MM.1S (cell line): Measurements from ENCODE around the gene CNOT8.

Experiments
- DNase-seq: peaks from one replicate; pipeline ENCODE4 v3.0.0-alpha.2; 2015
- H2AFZ ChIP-seq: fragments of 300-600 bp; sonication (generic); 2 replicates; pipeline ENCODE4 v1.6.0; 2016; ENCODE audit warnings: antibody characterized with exemption, low read length
- H3F3A ChIP-seq: fragments of 300-600 bp; sonication (generic); 2 replicates; pipeline ENCODE4 v1.6.1; 2016; ENCODE audit warnings: mild to moderate bottlenecking, antibody characterized with exemption, low read length, moderate library complexity, mixed read lengths; ENCODE audit not compliant: insufficient read depth
- H3K27ac ChIP-seq: fragments of 300-600 bp; sonication (generic); 2 replicates; pipeline ENCODE4 v1.5.1; 2016; ENCODE audit warnings: mild to moderate bottlenecking, low read length
- H3K27me3 ChIP-seq: fragments of 300-600 bp; sonication (generic); replicated peaks from 2 replicates; pipeline ENCODE4 v1.6.0; 2016; ENCODE audit warnings: low read length; ENCODE audit not compliant: insufficient read depth
- H3K36me3 ChIP-seq: fragments of 300-600 bp; sonication (generic); replicated peaks from 2 replicates; pipeline ENCODE4 v1.6.1; 2016; ENCODE audit warnings: mild to moderate bottlenecking, low read length, mixed read lengths; ENCODE audit not compliant: insufficient read depth
- H3K4me1 ChIP-seq: fragments of 300-600 bp; sonication (generic); 2 replicates; pipeline ENCODE4 v1.6.1; 2016; ENCODE audit warnings: low read length, mixed read lengths
- H3K4me2 ChIP-seq: fragments of 300-600 bp; sonication (generic); 2 replicates; pipeline ENCODE4 v1.6.0; 2016; ENCODE audit warnings: low read depth, low read length
- H3K4me3 ChIP-seq: fragments of 300-600 bp; sonication (generic); 2 replicates; pipeline ENCODE4 v1.5.1; 2016; ENCODE audit warnings: low read length, mixed read lengths
- H3K79me2 ChIP-seq: fragments of 300-600 bp; sonication (generic); 2 replicates; pipeline ENCODE4 v1.6.1; 2016; ENCODE audit warnings: mixed run types, low read length, mixed read lengths
- H3K9ac ChIP-seq: fragments of 300-600 bp; sonication (generic); 2 replicates; pipeline ENCODE4 v1.6.1; 2016; ENCODE audit warnings: low read length, mixed read lengths
- H3K9me2 ChIP-seq: fragments of 300-600 bp; sonication (generic); replicated peaks from 2 replicates; pipeline ENCODE4 v1.6.1; 2016; ENCODE audit warnings: mild to moderate bottlenecking, low read length, mixed read lengths; ENCODE audit not compliant: insufficient read depth
- H3K9me3 ChIP-seq: fragments of 300-600 bp; sonication (generic); replicated peaks from 2 replicates; pipeline ENCODE4 v1.6.1; 2016; ENCODE audit warnings: mild to moderate bottlenecking, low read length, mixed read lengths; ENCODE audit not compliant: insufficient read depth
- H4K20me1 ChIP-seq: fragments of 300-600 bp; sonication (generic); 2 replicates; pipeline ENCODE4 v1.6.1; 2016; ENCODE audit warnings: mild to moderate bottlenecking, low read length, moderate library complexity, mixed read lengths; ENCODE audit not compliant: insufficient read depth
- CTCF ChIP-seq: fragments of 300-600 bp; sonication (generic); IDR thresholded peaks from 2 replicates; pipeline ENCODE4 v1.5.1; 2016; ENCODE audit warnings: antibody characterized with exemption, low read length, mixed read lengths
- EZH2 ChIP-seq: fragments of 300-600 bp; sonication (generic); optimal IDR thresholded peaks from 2 replicates; pipeline ENCODE3; 2017; ENCODE audit warnings: low read depth, mild to moderate bottlenecking, antibody characterized with exemption, low read length, mixed read lengths
- EZH2phosphoT487 ChIP-seq: fragments of 300-600 bp; sonication (generic); IDR thresholded peaks from 2 replicates; pipeline ENCODE4 v1.6.1; 2018; ENCODE audit warnings: antibody characterized with exemption, low read length

Gene CNOT8

DNA sequence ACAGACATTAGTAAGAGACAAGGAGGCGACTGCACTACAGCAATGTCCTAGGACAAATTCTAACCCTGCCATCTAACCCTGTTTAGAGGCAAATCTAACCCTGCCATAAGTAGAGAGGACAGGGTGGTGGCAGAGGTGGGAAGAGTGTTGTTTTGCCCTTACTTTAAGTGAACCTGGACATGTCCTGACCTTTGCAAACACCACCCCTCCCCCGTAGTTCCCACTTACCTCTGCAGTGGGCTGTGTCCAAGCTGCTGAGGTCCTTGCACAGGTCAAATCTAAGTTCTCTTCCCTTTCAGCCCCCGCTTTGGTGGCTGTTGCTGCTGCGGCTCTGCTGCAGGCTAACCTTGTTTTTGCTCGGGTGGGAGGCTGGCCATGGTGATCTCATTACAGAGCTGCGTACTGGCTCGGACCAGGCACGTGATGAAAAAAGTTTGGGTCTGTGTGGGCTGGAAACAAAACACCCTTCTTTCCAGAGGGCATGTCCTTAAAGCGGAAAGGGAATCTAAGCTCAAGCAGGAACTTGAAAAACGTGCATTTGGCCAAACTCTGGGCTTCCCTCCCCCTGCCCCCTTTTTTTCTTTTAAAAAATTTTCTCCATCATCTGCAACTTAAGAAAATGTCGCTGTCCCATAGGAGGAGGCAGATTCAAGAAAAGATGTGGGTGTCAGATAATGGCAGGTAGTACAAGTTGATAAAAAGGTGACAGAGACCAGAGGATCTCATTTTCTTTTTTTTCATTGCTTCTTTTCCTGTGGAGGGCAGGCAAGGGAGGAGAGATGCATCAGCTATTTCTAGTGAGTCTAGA lies 8.0 kb upstream of the CNOT8 start, which contains the start of gene FAXDC2:
FAXDC2 (minus strand) TSS at position 349 of the 808 bp plus-strand sequence. CDS start 12,425 bp downstream, outside the sequence.
- TF ChIP-seq CTCF (no peak), EZH2phosphoT487 (no peak), EZH2 (no peak)
- no peak within 1 kb of the TSS for H3K27ac ChIP-seq
- no peak within 1 kb of the TSS for H3K4me2 ChIP-seq
- no peaks in the 10 kb centered on the region for H3K4me1 ChIP-seq
- H3K9me2 ChIP-seq, result no peaks in the 10 kb centered on the region
- DNase-seq, result no peak
- no peak within 1 kb of the TSS for H3K4me3 ChIP-seq
- H3K79me2 ChIP-seq, result no peaks in the 10 kb centered on the region
- H2AFZ ChIP-seq, result no peak within 1 kb of the TSS
- H4K20me1 ChIP-seq, result no peaks in the 10 kb centered on the region
- no peaks in the 10 kb centered on the region for H3K9me3 ChIP-seq
- H3F3A ChIP-seq, result no peaks in the 10 kb centered on the region
- H3K27me3 ChIP-seq, result no peaks in the 10 kb centered on the region
- no peak within 1 kb of the TSS for H3K9ac ChIP-seq
- H3K36me3 ChIP-seq, result no peaks in the 10 kb centered on the region

DNA sequence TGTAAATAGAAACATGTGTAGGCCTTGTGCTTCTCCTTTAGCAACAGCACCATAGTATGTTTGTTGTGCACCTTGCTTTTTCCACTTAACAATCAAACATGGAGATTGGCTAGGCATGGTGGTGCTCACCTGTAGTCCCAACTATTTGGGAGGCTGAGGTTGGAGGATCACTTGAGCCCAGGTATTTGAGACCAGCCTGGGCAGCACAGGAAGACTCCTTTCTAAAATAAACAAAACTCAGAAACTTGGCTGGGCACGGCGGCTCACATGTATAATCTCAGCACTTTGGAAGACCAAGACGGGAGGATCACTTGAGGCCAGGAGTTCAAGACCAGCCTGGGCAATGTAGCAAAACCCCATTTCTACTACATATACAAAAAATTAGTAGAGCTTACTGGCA lies 7.1 kb upstream of the CNOT8 start:
- no peaks in the 10 kb centered on the region for H3K36me3 ChIP-seq
- no peaks in the 10 kb centered on the region for H3K79me2 ChIP-seq
- H3K9ac ChIP-seq, result no peak overlapping the region
- H3K4me2 ChIP-seq, result no peak overlapping the region
- DNase-seq, result no peak
- no peaks in the 10 kb centered on the region for H3K4me1 ChIP-seq
- H3K9me2 ChIP-seq, result no peaks in the 10 kb centered on the region
- no peak overlapping the region for H3K27ac ChIP-seq
- no peaks in the 10 kb centered on the region for H3K27me3 ChIP-seq
- H3F3A ChIP-seq, result no peaks in the 10 kb centered on the region
- H3K9me3 ChIP-seq, result no peaks in the 10 kb centered on the region
- no peaks in the 10 kb centered on the region for H4K20me1 ChIP-seq
- no peak overlapping the region for H3K4me3 ChIP-seq
- TF ChIP-seq EZH2, result no peak
- no peak for TF ChIP-seq CTCF
- no peak for TF ChIP-seq EZH2phosphoT487
- H2AFZ ChIP-seq, result no peak overlapping the region

DNA sequence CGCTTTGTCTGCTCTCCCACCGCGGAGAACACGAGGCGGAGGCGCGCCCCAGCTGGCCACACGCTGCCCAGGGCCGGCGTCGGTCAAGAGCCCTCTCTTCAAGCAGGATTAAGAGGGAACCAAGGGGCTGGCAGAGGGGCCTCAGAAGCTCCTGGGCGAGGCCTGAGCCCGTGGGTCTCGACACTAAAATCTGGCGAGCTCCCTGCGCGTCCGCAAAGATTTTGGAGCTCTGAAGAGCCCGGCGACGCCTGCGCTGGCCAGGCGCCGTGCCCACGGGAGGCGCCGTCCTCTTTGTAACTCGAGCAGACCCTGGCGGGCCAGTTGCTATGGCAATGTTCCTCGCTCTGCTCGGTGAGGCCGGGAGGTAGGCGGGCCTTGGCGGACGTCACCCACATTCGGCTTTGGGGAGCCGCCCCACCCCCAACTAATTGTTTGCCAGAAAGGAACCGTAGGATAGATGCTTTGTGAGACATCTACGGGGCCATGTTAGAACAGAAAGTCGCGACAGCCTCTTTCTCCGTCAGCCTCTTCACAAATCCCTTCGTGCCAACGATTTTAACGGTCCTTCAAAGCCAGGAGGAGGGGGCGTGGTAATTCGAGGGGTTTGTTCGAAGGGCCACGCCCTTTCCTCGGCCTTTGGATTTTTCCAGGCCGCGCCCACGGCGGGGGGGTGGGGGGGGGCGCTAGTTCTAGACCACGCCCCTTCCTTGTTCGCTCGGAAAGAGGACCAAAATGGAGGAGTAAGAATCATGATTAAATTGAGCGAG lies 714 bp upstream of the CNOT8 start:
- no peaks in the 10 kb centered on the region for H3K27me3 ChIP-seq
- H3K27ac ChIP-seq, result peak overlapping the region; percentile 89
- DNase-seq, result peak; percentile 89
- no peaks in the 10 kb centered on the region for H3K9me2 ChIP-seq
- peaks cover 21% of the 10 kb centered on the region; the same call in 1 of the 2 replicates for H3F3A ChIP-seq
- no peaks in the 10 kb centered on the region for H4K20me1 ChIP-seq
- peak overlapping the region; percentile 88 for H3K4me3 ChIP-seq
- no peaks in the 10 kb centered on the region for H3K36me3 ChIP-seq
- peaks cover 43% of the 10 kb centered on the region for H3K79me2 ChIP-seq
- peak overlapping the region; percentile 85 for H3K9ac ChIP-seq
- no peak for TF ChIP-seq EZH2
- peak; percentile 15; the same call in 1 of the 2 replicates for TF ChIP-seq CTCF
- no peak for TF ChIP-seq EZH2phosphoT487
- peak overlapping the region; percentile 65 for H2AFZ ChIP-seq
- peaks cover 17% of the 10 kb centered on the region for H3K4me1 ChIP-seq
- no peaks in the 10 kb centered on the region for H3K9me3 ChIP-seq
- H3K4me2 ChIP-seq, result peak overlapping the region; percentile 86
